KMS-11 (cell line): ENCODE measurements around the gene FXYD5.
"Not testable (repeated sequence)": the region's sequence is repeated elsewhere in the genome, so short reads cannot be mapped to it uniquely, and the experiment has no call there.

Experiments
- H2AFZ ChIP-seq: fragments of 200-600 bp; sonication (generic); 2 replicates; pipeline ENCODE4 v1.6.1; 2016; ENCODE audit warnings: antibody characterized with exemption, mixed run types, low read depth
- H3K27ac ChIP-seq: fragments of 200-600 bp; sonication (generic); 2 replicates; pipeline ENCODE4 v1.6.1; 2016; ENCODE audit warnings: mild to moderate bottlenecking, mixed run types
- H3K27me3 ChIP-seq: fragments of 200-600 bp; sonication (generic); 2 replicates; pipeline ENCODE4 v1.6.1; 2017; ENCODE audit warnings: mild to moderate bottlenecking, low read depth, mixed run types, moderate library complexity; ENCODE audit not compliant: insufficient read depth
- H3K36me3 ChIP-seq: fragments of 200-600 bp; sonication (generic); 2 replicates; pipeline ENCODE4 v1.6.1; 2017; ENCODE audit warnings: mild to moderate bottlenecking, mixed run types; ENCODE audit not compliant: insufficient read depth
- H3K4me1 ChIP-seq: fragments of 200-600 bp; sonication (generic); 2 replicates; pipeline ENCODE4 v1.6.1; 2016; ENCODE audit warnings: mild to moderate bottlenecking, low read depth, mixed run types; ENCODE audit not compliant: poor library complexity, severe bottlenecking
- H3K4me2 ChIP-seq: fragments of 200-600 bp; sonication (generic); 2 replicates; pipeline ENCODE4 v1.7.0; 2016; ENCODE audit warnings: mild to moderate bottlenecking, mixed run types
- H3K4me3 ChIP-seq: fragments of 200-600 bp; sonication (generic); IDR thresholded peaks from 2 replicates; pipeline ENCODE4 v1.6.1; 2017; ENCODE audit warnings: low read depth, low read length, mixed read lengths; ENCODE audit not compliant: insufficient read depth
- H3K79me2 ChIP-seq: fragments of 200-600 bp; sonication (generic); 2 replicates; pipeline ENCODE4 v1.6.1; 2016; ENCODE audit warnings: low read depth, mixed run types; ENCODE audit not compliant: insufficient read depth
- H3K9ac ChIP-seq: fragments of 200-600 bp; sonication (generic); 2 replicates; pipeline ENCODE4 v1.6.1; 2016; ENCODE audit warnings: mild to moderate bottlenecking, mixed run types
- H4K20me1 ChIP-seq: fragments of 200-600 bp; sonication (generic); 2 replicates; pipeline ENCODE4 v1.6.1; 2016; ENCODE audit warnings: mild to moderate bottlenecking, mixed run types; ENCODE audit not compliant: insufficient read depth
- CTCF ChIP-seq: fragments of 200-600 bp; sonication (generic); conservative IDR thresholded peaks from 2 replicates; pipeline ENCODE4 v1.6.1; 2017; ENCODE audit warnings: low read depth, mild to moderate bottlenecking, antibody characterized with exemption, low read length, moderate library complexity, mixed read lengths

The FXYD5 gene

GRCh38 chr19:35125749-35126623 lies 28.5 kb upstream of the FXYD5 start:
- no peak for TF ChIP-seq CTCF
- Histone ChIP-seq H3K4me3 (no peak overlapping the region), H3K27ac (no peak overlapping the region), H2AFZ (no peak overlapping the region), H3K27me3 (peaks cover 64% of the 10 kb centered on the region), H3K36me3 (no peaks in the 10 kb centered on the region), H3K79me2 (no peaks in the 10 kb centered on the region), H3K4me1 (no peaks in the 10 kb centered on the region), H3K4me2 (no peak overlapping the region), H3K9ac (no peak overlapping the region), H4K20me1 (no peaks in the 10 kb centered on the region)

GRCh38 chr19:35126624-35126959 lies 27.9 kb upstream of the FXYD5 start:
- no peak overlapping the region for H3K9ac ChIP-seq

GRCh38 chr19:35127871-35128270 lies 26.7 kb upstream of the FXYD5 start:
- Histone ChIP-seq H3K27me3 (peaks cover 57% of the 10 kb centered on the region), H3K79me2 (no peaks in the 10 kb centered on the region), H2AFZ (no peak overlapping the region), H3K36me3 (no peaks in the 10 kb centered on the region), H3K4me2 (no peak overlapping the region), H3K9ac (no peak overlapping the region), H3K4me1 (no peaks in the 10 kb centered on the region), H4K20me1 (no peaks in the 10 kb centered on the region), H3K4me3 (no peak overlapping the region), H3K27ac (no peak overlapping the region)
- no peak for TF ChIP-seq CTCF

More at GRCh38 chr19:35126624-35126959, 27.9 kb upstream of the FXYD5 start:
- Histone ChIP-seq H3K27ac (no peak overlapping the region), H3K27me3 (peaks cover 62% of the 10 kb centered on the region), H3K79me2 (no peaks in the 10 kb centered on the region), H3K4me2 (no peak overlapping the region), H3K4me1 (no peaks in the 10 kb centered on the region), H3K4me3 (no peak overlapping the region), H2AFZ (no peak overlapping the region), H3K36me3 (no peaks in the 10 kb centered on the region), H4K20me1 (no peaks in the 10 kb centered on the region)
- no peak for TF ChIP-seq CTCF

- H3K27ac ChIP-seq = no peak overlapping the region
- H3K27me3 ChIP-seq = peaks cover 51% of the 10 kb centered on the region
- no peaks in the 10 kb centered on the region for H3K36me3 ChIP-seq
- H3K4me2 ChIP-seq = no peak overlapping the region
- no peak overlapping the region for H3K4me3 ChIP-seq
- TF ChIP-seq CTCF = no peak
- no peaks in the 10 kb centered on the region for H4K20me1 ChIP-seq
- H2AFZ ChIP-seq = no peak overlapping the region
- H3K79me2 ChIP-seq = no peaks in the 10 kb centered on the region
- no peak overlapping the region for H3K9ac ChIP-seq
- H3K4me1 ChIP-seq = no peaks in the 10 kb centered on the region
Measured at GRCh38 chr19:35128398-35129057, 26.0 kb upstream of the FXYD5 start.

GRCh38 chr19:35129724-35130274 lies 24.7 kb upstream of the FXYD5 start:
- H3K9ac ChIP-seq, H3K79me2 ChIP-seq, H4K20me1 ChIP-seq, H3K27ac ChIP-seq, H2AFZ ChIP-seq, H3K4me2 ChIP-seq, H3K4me3 ChIP-seq, H3K36me3 ChIP-seq, H3K4me1 ChIP-seq: not testable (repeated sequence)
- H3K27me3 ChIP-seq = peaks cover 46% of the 10 kb centered on the region
